HepG2 (cell line): Measurements from ENCODE around the gene USH2A. TPM values are rescaled to one million over a fixed set of nuclear protein-coding genes. Genes with fewer than 3 reads are reported as not detected.

Experiments used
- CC2D1A ChIP-seq: sonication (generic); formaldehyde crosslinking; IDR thresholded peaks from 2 replicates; pipeline ENCODE4 v1.8.1; 2023; ENCODE audit warnings: mild to moderate bottlenecking, missing genetic modification reagents
- CEBPG ChIP-seq: IDR thresholded peaks from 2 replicates; pipeline ENCODE4 v1.6.1; 2016
- CENPX ChIP-seq: sonication (generic); formaldehyde crosslinking; IDR thresholded peaks from 2 replicates; pipeline ENCODE4 v1.9.0; 2021; ENCODE audit warnings: mild to moderate bottlenecking, missing genetic modification reagents, moderate library complexity
- DR1 ChIP-seq: sonication (generic); formaldehyde crosslinking; IDR thresholded peaks from 2 replicates; pipeline ENCODE4 v1.8.0; 2021; ENCODE audit warnings: mild to moderate bottlenecking, missing genetic modification reagents, inconsistent platforms
- FOSL2 ChIP-seq: sonication (generic); formaldehyde crosslinking; IDR thresholded peaks from 2 replicates; pipeline ENCODE4 v1.4.0; 2020; ENCODE audit warnings: missing genetic modification reagents
- NFYB ChIP-seq: sonication (generic); formaldehyde crosslinking; IDR thresholded peaks from 2 replicates; pipeline ENCODE4 v1.4.0; 2020; ENCODE audit warnings: missing genetic modification reagents
- POLR2A ChIP-seq, 2 experiments: IDR thresholded peaks; 2 replicates each; pipeline ENCODE4 v1.6.1; 2011; ENCODE audit warnings: low read depth in 2 of 2, low read length in 2 of 2, mild to moderate bottlenecking in 1 of 2, moderate library complexity in 1 of 2; ENCODE audit not compliant: insufficient read depth in 1 of 2
- PRPF4 ChIP-seq: fragments of 200-400 bp; formaldehyde crosslinking; IDR thresholded peaks from 2 replicates; pipeline ENCODE4 v1.6.1; 2016; ENCODE audit warnings: low read length, low read depth; ENCODE audit not compliant: poor library complexity, severe bottlenecking
- RARA ChIP-seq: IDR thresholded peaks from 2 replicates; pipeline ENCODE4 v1.6.1; 2016; ENCODE audit warnings: missing genetic modification reagents, missing compliant biosample characterization
- SNAPC2 ChIP-seq: sonication (generic); formaldehyde crosslinking; IDR thresholded peaks from 2 replicates; pipeline ENCODE4 v1.8.1; 2022; ENCODE audit warnings: mild to moderate bottlenecking, missing genetic modification reagents
- SOX6 ChIP-seq, 2 experiments: fragments of 450-650 bp in 1 of 2; sonication (generic) in 1 of 2; formaldehyde crosslinking in 1 of 2; IDR thresholded peaks; 2 replicates each; pipeline versions ENCODE4 v1.4.0 to v1.6.1; 2017 to 2020; ENCODE audit warnings: antibody characterized with exemption in 1 of 2, mild to moderate bottlenecking in 1 of 2, missing genetic modification reagents in 1 of 2
- STAT5B ChIP-seq: sonication (generic); formaldehyde crosslinking; IDR thresholded peaks from 2 replicates; pipeline ENCODE4 v1.4.0; 2020; ENCODE audit warnings: missing genetic modification reagents
- U2AF1 ChIP-seq: fragments of 200-400 bp; formaldehyde crosslinking; optimal IDR thresholded peaks from 2 replicates; pipeline ENCODE3; 2017; ENCODE audit warnings: mild to moderate bottlenecking, low read depth, low read length
- ZNF354B ChIP-seq: sonication (generic); formaldehyde crosslinking; IDR thresholded peaks from 2 replicates; pipeline ENCODE4 v1.8.0; 2022; ENCODE audit warnings: mild to moderate bottlenecking, missing genetic modification reagents
- ZNF788 ChIP-seq: sonication (generic); formaldehyde crosslinking; IDR thresholded peaks from 2 replicates; pipeline ENCODE4 v1.5.0; 2020; ENCODE audit warnings: mild to moderate bottlenecking, missing genetic modification reagents, borderline replicate concordance
- ZNF879 ChIP-seq: sonication (generic); formaldehyde crosslinking; IDR thresholded peaks from 2 replicates; pipeline ENCODE4 v1.8.1; 2023; ENCODE audit warnings: missing genetic modification reagents
- polyA plus RNA-seq, 8 experiments: library from polyadenylated mRNA; depleted of rRNA in 3 of 8; stranded (reverse) in 7 of 8; unstranded in 1 of 8; fragments of >200 nt; fragmentation: Illumina TruSeq in 4 of 8; extraction: Trizol in 4 of 8; gene quantifications; 2 replicates each; pipeline versions ENCODE4 v1.2.1 to v1.2.3, GENCODE V29; 2011 to 2016; ENCODE audit warnings: low read depth in 4 of 8, missing spikeins in 1 of 8, mixed read lengths in 1 of 8; ENCODE audit not compliant: insufficient read depth in 1 of 8
- total RNA-seq, 5 experiments: library from RNA; depleted of rRNA; stranded (reverse); fragments of >200 nt; fragmentation: Illumina TruSeq; extraction: Trizol; gene quantifications; 2 replicates each; pipeline ENCODE4 v1.2.3, GENCODE V29; 2016; ENCODE audit warnings: low read depth in 1 of 5
- TF ChIP-seq, protein P1 (sequence below): sonication (generic); formaldehyde crosslinking; IDR thresholded peaks from 2 replicates; pipeline ENCODE4 v1.5.1; 2020; ENCODE audit warnings: mild to moderate bottlenecking, missing genetic modification reagents, moderate library complexity
- TF ChIP-seq, protein P2 (sequence below): IDR thresholded peaks from 2 replicates; pipeline ENCODE4 v1.6.1; 2018; ENCODE audit warnings: missing genetic modification reagents, mild to moderate bottlenecking, missing compliant biosample characterization

USH2A gene
- total and polyA plus RNA-seq, 2 of the 13 experiments (the other 11 are each of a cell fraction or from before 2014, with no cell fraction given): 0.02 TPM; not detected in 1

DNA sequence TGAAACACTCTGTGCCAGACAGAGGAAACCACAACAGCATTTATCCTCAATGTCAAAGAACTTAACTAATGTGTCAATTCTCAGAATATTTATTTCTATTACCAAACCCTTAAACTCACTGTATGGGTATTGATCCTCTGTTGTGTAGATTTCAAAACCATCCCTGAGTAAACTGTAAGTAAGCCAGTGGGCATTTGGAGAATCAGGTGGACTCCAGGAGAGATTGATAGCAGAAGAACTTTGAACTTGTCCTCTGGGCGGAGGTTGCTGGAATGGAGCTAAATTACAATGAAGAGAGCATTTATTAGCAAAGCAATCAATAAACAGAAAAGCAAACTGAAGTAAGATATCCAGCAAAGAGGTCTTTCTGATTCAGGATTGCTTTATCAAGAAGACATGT lies 216.1 kb downstream of the USH2A start (continued):
- TF ChIP-seq CENPX (CRISPR knock-in tag) (no peak), ZNF788 (CRISPR knock-in tag) (no peak), U2AF1 (no peak), CEBPG (CRISPR knock-in tag) (peak; percentile 40; the same call in 1 of the 2 replicates), FOSL2 (CRISPR knock-in tag) (peak; percentile 45), ZNF879 (no peak), SNAPC2 (CRISPR knock-in tag) (no peak), PRPF4 (no peak), SOX6 (IDR thresholded peaks at IDR 0.05) (no peak), SOX6 (CRISPR knock-in tag; IDR thresholded peaks at IDR 0.05) (peak; percentile 84), CC2D1A (CRISPR knock-in tag) (no peak), RARA (CRISPR knock-in tag) (0 out of 2 replicates have a peak, but pooled peaks have one; percentile 42), STAT5B (CRISPR knock-in tag) (no peak), DR1 (CRISPR knock-in tag) (no peak), ZNF354B (CRISPR knock-in tag) (no peak), NFYB (no peak), POLR2A (IDR thresholded peaks at IDR 0.05; ENCODE audit: insufficient read depth in 1 of 2, low read depth in 2 of 2, low read length in 2 of 2) (no peak)
- TF ChIP-seq, protein P1, sequence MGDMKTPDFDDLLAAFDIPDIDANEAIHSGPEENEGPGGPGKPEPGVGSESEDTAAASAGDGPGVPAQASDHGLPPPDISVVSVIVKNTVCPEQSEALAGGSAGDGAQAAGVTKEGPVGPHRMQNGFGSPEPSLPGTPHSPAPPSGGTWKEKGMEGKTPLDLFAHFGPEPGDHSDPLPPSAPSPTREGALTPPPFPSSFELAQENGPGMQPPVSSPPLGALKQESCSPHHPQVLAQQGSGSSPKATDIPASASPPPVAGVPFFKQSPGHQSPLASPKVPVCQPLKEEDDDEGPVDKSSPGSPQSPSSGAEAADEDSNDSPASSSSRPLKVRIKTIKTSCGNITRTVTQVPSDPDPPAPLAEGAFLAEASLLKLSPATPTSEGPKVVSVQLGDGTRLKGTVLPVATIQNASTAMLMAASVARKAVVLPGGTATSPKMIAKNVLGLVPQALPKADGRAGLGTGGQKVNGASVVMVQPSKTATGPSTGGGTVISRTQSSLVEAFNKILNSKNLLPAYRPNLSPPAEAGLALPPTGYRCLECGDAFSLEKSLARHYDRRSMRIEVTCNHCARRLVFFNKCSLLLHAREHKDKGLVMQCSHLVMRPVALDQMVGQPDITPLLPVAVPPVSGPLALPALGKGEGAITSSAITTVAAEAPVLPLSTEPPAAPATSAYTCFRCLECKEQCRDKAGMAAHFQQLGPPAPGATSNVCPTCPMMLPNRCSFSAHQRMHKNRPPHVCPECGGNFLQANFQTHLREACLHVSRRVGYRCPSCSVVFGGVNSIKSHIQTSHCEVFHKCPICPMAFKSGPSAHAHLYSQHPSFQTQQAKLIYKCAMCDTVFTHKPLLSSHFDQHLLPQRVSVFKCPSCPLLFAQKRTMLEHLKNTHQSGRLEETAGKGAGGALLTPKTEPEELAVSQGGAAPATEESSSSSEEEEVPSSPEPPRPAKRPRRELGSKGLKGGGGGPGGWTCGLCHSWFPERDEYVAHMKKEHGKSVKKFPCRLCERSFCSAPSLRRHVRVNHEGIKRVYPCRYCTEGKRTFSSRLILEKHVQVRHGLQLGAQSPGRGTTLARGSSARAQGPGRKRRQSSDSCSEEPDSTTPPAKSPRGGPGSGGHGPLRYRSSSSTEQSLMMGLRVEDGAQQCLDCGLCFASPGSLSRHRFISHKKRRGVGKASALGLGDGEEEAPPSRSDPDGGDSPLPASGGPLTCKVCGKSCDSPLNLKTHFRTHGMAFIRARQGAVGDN (CRISPR knock-in tag): no peak
- TF ChIP-seq, protein P2, sequence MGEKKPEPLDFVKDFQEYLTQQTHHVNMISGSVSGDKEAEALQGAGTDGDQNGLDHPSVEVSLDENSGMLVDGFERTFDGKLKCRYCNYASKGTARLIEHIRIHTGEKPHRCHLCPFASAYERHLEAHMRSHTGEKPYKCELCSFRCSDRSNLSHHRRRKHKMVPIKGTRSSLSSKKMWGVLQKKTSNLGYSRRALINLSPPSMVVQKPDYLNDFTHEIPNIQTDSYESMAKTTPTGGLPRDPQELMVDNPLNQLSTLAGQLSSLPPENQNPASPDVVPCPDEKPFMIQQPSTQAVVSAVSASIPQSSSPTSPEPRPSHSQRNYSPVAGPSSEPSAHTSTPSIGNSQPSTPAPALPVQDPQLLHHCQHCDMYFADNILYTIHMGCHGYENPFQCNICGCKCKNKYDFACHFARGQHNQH: no peak
